Measurements from ENCODE around the gene DNAAF8.

DNAAF8 gene

GRCh38 chr16:4699046-4699556 lies 35.2 kb upstream of the DNAAF8 start:
- TF ChIP-seq GATA1 (IDR thresholded peaks at IDR 0.05; ENCODE audit: low read depth, low read length) (no peak), POLR2A (IDR thresholded peaks at IDR 0.05; ENCODE audit: low read length) (no peak)
- no peak for DNase-seq

- no peak for DNase-seq
- TF ChIP-seq POLR2A (IDR thresholded peaks at IDR 0.05; ENCODE audit: low read length) (no peak), GATA1 (IDR thresholded peaks at IDR 0.05; ENCODE audit: low read depth, low read length) (no peak)
These were observed 33.8 kb upstream of the DNAAF8 start for GRCh38 chr16:4700380-4700996.

GRCh38 chr16:4700997-4701743 lies 33.2 kb upstream of the DNAAF8 start:
- DNase-seq, result no peak
- TF ChIP-seq POLR2A (IDR thresholded peaks at IDR 0.05; ENCODE audit: low read length) (no peak), GATA1 (IDR thresholded peaks at IDR 0.05; ENCODE audit: low read depth, low read length) (no peak)

- TF ChIP-seq POLR2A (IDR thresholded peaks at IDR 0.05; ENCODE audit: low read length) (no peak), GATA1 (IDR thresholded peaks at IDR 0.05; ENCODE audit: low read depth, low read length) (no peak)
- DNase-seq, result no peak
These were observed 32.4 kb upstream of the DNAAF8 start for GRCh38 chr16:4701791-4702465.

- TF ChIP-seq GATA1 (IDR thresholded peaks at IDR 0.05; ENCODE audit: low read depth, low read length), result no peak
- no peak for TF ChIP-seq POLR2A (IDR thresholded peaks at IDR 0.05; ENCODE audit: low read length)
- DNase-seq, result no peak
These were observed 31.9 kb upstream of the DNAAF8 start for GRCh38 chr16:4702466-4702808.

GRCh38 chr16:4703906-4704305 lies 30.4 kb upstream of the DNAAF8 start:
- DNase-seq, result no peak
- TF ChIP-seq POLR2A (IDR thresholded peaks at IDR 0.05; ENCODE audit: low read length) (no peak), GATA1 (IDR thresholded peaks at IDR 0.05; ENCODE audit: low read depth, low read length) (no peak)

- TF ChIP-seq GATA1 (IDR thresholded peaks at IDR 0.05; ENCODE audit: low read depth, low read length), result no peak
- TF ChIP-seq POLR2A (IDR thresholded peaks at IDR 0.05; ENCODE audit: low read length), result no peak
- DNase-seq, result no peak
These were observed 29.8 kb upstream of the DNAAF8 start for GRCh38 chr16:4704491-4704890.

GRCh38 chr16:4704913-4705312 lies 29.4 kb upstream of the DNAAF8 start:
- TF ChIP-seq POLR2A (IDR thresholded peaks at IDR 0.05; ENCODE audit: low read length) (no peak), GATA1 (IDR thresholded peaks at IDR 0.05; ENCODE audit: low read depth, low read length) (no peak)
- no peak for DNase-seq

GRCh38 chr16:4706871-4707270 lies 27.5 kb upstream of the DNAAF8 start:
- TF ChIP-seq GATA1 (IDR thresholded peaks at IDR 0.05; ENCODE audit: low read depth, low read length) (no peak), POLR2A (IDR thresholded peaks at IDR 0.05; ENCODE audit: low read length) (no peak)
- no peak for DNase-seq

- no peak for DNase-seq
These were observed 24.9 kb upstream of the DNAAF8 start for GRCh38 chr16:4709481-4709880.

GRCh38 chr16:4713663-4714501 lies 20.5 kb upstream of the DNAAF8 start:
- DNase-seq, result no peak
- TF ChIP-seq POLR2A (IDR thresholded peaks at IDR 0.05; ENCODE audit: low read length) (no peak), GATA1 (IDR thresholded peaks at IDR 0.05; ENCODE audit: low read depth, low read length) (no peak)

More at GRCh38 chr16:4709481-4709880, 24.9 kb upstream of the DNAAF8 start:
- TF ChIP-seq GATA1 (IDR thresholded peaks at IDR 0.05; ENCODE audit: low read depth, low read length) (no peak), POLR2A (IDR thresholded peaks at IDR 0.05; ENCODE audit: low read length) (no peak)

- TF ChIP-seq POLR2A (IDR thresholded peaks at IDR 0.05; ENCODE audit: low read length), result no peak
- TF ChIP-seq GATA1 (IDR thresholded peaks at IDR 0.05; ENCODE audit: low read depth, low read length), result no peak
- DNase-seq, result no peak
These were observed 19.3 kb upstream of the DNAAF8 start for GRCh38 chr16:4714996-4715395.

GRCh38 chr16:4718466-4718865 lies 15.9 kb upstream of the DNAAF8 start:
- no peak for TF ChIP-seq GATA1 (IDR thresholded peaks at IDR 0.05; ENCODE audit: low read depth, low read length)
- no peak for TF ChIP-seq POLR2A (IDR thresholded peaks at IDR 0.05; ENCODE audit: low read length)
- DNase-seq, result no peak
